ENCODE measurements around the gene OR2H1. TPM values are rescaled to one million over a fixed set of nuclear protein-coding genes. Genes with fewer than 3 reads are reported as not detected.

Gene OR2H1
- total RNA-seq, 1 experiment from 2014 or later: not detected

DNA sequence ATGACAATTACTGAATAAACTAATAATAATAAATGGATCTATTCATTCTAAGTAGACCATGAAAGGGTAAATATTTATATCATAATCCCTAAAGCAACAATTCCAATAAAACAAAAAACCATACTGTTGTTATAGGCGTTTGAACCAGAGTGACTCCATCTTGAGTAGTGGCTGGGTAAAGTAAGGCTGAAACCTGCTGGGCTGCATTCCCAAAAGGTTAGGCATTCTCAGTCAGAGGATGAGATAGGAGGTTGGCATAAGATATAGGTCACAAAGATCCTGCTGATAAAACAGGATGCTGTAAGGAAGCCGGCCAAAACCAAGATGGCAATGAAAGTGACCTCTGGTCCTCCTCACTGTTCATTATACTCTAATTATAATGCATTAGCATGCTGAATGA lies 8.3 kb downstream of the OR2H1 start:
- Mint-ChIP-seq H3K27ac (no peak overlapping the region), H3K4me1 (peaks cover 4% of the 10 kb centered on the region), H3K36me3 (no peaks in the 10 kb centered on the region), H3K27me3 (ENCODE audit: low read depth) (peaks cover 6% of the 10 kb centered on the region), H3K4me3 (no peak overlapping the region), H3K9me3 (peaks cover 6% of the 10 kb centered on the region)
- TF ChIP-seq, protein P1, sequence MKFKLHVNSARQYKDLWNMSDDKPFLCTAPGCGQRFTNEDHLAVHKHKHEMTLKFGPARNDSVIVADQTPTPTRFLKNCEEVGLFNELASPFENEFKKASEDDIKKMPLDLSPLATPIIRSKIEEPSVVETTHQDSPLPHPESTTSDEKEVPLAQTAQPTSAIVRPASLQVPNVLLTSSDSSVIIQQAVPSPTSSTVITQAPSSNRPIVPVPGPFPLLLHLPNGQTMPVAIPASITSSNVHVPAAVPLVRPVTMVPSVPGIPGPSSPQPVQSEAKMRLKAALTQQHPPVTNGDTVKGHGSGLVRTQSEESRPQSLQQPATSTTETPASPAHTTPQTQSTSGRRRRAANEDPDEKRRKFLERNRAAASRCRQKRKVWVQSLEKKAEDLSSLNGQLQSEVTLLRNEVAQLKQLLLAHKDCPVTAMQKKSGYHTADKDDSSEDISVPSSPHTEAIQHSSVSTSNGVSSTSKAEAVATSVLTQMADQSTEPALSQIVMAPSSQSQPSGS (CRISPR knock-in tag; IDR thresholded peaks at IDR 0.05; ENCODE audit: borderline replicate concordance, low read depth): no peak
- TF ChIP-seq OVOL2 (CRISPR knock-in tag; IDR thresholded peaks at IDR 0.05; ENCODE audit: borderline replicate concordance) (no peak), MXD4 (CRISPR knock-in tag; IDR thresholded peaks at IDR 0.05; ENCODE audit: borderline replicate concordance) (no peak), ZNF232 (CRISPR knock-in tag; IDR thresholded peaks at IDR 0.05) (no peak), HMGA2 (CRISPR knock-in tag; IDR thresholded peaks at IDR 0.05) (no peak), CBFB (CRISPR knock-in tag; IDR thresholded peaks at IDR 0.05; ENCODE audit: low read depth) (no peak), SOX15 (CRISPR knock-in tag; IDR thresholded peaks at IDR 0.05) (no peak), ZNF423 (CRISPR knock-in tag; IDR thresholded peaks at IDR 0.05) (no peak)
- TF ChIP-seq, protein P2, sequence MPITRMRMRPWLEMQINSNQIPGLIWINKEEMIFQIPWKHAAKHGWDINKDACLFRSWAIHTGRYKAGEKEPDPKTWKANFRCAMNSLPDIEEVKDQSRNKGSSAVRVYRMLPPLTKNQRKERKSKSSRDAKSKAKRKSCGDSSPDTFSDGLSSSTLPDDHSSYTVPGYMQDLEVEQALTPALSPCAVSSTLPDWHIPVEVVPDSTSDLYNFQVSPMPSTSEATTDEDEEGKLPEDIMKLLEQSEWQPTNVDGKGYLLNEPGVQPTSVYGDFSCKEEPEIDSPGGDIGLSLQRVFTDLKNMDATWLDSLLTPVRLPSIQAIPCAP (CRISPR knock-in tag; IDR thresholded peaks at IDR 0.05): no peak
- TF ChIP-seq, protein P3, sequence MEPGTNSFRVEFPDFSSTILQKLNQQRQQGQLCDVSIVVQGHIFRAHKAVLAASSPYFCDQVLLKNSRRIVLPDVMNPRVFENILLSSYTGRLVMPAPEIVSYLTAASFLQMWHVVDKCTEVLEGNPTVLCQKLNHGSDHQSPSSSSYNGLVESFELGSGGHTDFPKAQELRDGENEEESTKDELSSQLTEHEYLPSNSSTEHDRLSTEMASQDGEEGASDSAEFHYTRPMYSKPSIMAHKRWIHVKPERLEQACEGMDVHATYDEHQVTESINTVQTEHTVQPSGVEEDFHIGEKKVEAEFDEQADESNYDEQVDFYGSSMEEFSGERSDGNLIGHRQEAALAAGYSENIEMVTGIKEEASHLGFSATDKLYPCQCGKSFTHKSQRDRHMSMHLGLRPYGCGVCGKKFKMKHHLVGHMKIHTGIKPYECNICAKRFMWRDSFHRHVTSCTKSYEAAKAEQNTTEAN (CRISPR knock-in tag; IDR thresholded peaks at IDR 0.05): no peak
- TF ChIP-seq, protein P4, sequence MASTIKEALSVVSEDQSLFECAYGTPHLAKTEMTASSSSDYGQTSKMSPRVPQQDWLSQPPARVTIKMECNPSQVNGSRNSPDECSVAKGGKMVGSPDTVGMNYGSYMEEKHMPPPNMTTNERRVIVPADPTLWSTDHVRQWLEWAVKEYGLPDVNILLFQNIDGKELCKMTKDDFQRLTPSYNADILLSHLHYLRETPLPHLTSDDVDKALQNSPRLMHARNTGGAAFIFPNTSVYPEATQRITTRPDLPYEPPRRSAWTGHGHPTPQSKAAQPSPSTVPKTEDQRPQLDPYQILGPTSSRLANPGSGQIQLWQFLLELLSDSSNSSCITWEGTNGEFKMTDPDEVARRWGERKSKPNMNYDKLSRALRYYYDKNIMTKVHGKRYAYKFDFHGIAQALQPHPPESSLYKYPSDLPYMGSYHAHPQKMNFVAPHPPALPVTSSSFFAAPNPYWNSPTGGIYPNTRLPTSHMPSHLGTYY (CRISPR knock-in tag; IDR thresholded peaks at IDR 0.05): no peak
- TF ChIP-seq, protein P5, sequence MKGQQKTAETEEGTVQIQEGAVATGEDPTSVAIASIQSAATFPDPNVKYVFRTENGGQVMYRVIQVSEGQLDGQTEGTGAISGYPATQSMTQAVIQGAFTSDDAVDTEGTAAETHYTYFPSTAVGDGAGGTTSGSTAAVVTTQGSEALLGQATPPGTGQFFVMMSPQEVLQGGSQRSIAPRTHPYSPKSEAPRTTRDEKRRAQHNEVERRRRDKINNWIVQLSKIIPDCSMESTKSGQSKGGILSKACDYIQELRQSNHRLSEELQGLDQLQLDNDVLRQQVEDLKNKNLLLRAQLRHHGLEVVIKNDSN (CRISPR knock-in tag; IDR thresholded peaks at IDR 0.05): no peak
- TF ChIP-seq, protein P6, sequence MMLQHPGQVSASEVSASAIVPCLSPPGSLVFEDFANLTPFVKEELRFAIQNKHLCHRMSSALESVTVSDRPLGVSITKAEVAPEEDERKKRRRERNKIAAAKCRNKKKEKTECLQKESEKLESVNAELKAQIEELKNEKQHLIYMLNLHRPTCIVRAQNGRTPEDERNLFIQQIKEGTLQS (CRISPR knock-in tag; conservative IDR thresholded peaks at IDR 0.05): no peak
- CTCF ChIA-PET: no interaction called here
- DNase-seq (ENCODE audit: low spot score) (no peak), ATAC-seq (no peak)
- POLR2A ChIA-PET: no interaction called here

DNA sequence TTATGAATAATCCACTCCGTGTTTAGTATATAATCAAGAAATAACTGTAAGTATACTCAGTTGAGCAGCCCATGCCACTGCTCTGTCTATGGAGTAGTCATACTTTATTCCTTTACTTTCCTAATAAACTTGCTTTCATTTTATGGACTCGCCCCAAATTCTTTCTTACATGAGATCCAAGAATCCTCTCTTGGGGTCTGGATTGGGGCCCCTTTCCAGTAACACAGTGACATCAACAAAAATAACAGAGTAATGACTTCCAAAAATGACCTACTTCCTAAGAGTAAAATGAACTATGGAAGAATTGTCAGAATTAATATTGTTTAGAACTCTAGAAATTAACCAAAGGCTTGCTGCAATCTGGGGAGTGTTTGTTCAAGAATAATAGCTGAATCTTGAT lies 8.8 kb downstream of the OR2H1 start:
- ATAC-seq (no peak), DNase-seq (ENCODE audit: low spot score) (no peak)
- Mint-ChIP-seq H3K4me1 (peaks cover 4% of the 10 kb centered on the region), H3K27me3 (ENCODE audit: low read depth) (peaks cover 6% of the 10 kb centered on the region), H3K36me3 (no peaks in the 10 kb centered on the region), H3K4me3 (no peak overlapping the region), H3K9me3 (peaks cover 6% of the 10 kb centered on the region), H3K27ac (no peak overlapping the region)
- ChIA-PET CTCF (no interaction called here), POLR2A (no interaction called here)
- TF ChIP-seq ATF1 (CRISPR knock-in tag; IDR thresholded peaks at IDR 0.05) (no peak), ZNF416 (CRISPR knock-in tag; IDR thresholded peaks at IDR 0.05) (no peak), NR1H2 (CRISPR knock-in tag; IDR thresholded peaks at IDR 0.05) (no peak), ZNF121 (CRISPR knock-in tag; IDR thresholded peaks at IDR 0.05) (no peak), GRHL2 (CRISPR knock-in tag; IDR thresholded peaks at IDR 0.05; ENCODE audit: insufficient replicate concordance, severe bottlenecking) (no peak), NR3C1 (CRISPR knock-in tag; conservative IDR thresholded peaks at IDR 0.05; ENCODE audit: low read depth) (no peak), TEAD1 (CRISPR knock-in tag; IDR thresholded peaks at IDR 0.05) (no peak), JAZF1 (CRISPR knock-in tag; IDR thresholded peaks at IDR 0.05) (no peak)
- TF ChIP-seq, protein P7, sequence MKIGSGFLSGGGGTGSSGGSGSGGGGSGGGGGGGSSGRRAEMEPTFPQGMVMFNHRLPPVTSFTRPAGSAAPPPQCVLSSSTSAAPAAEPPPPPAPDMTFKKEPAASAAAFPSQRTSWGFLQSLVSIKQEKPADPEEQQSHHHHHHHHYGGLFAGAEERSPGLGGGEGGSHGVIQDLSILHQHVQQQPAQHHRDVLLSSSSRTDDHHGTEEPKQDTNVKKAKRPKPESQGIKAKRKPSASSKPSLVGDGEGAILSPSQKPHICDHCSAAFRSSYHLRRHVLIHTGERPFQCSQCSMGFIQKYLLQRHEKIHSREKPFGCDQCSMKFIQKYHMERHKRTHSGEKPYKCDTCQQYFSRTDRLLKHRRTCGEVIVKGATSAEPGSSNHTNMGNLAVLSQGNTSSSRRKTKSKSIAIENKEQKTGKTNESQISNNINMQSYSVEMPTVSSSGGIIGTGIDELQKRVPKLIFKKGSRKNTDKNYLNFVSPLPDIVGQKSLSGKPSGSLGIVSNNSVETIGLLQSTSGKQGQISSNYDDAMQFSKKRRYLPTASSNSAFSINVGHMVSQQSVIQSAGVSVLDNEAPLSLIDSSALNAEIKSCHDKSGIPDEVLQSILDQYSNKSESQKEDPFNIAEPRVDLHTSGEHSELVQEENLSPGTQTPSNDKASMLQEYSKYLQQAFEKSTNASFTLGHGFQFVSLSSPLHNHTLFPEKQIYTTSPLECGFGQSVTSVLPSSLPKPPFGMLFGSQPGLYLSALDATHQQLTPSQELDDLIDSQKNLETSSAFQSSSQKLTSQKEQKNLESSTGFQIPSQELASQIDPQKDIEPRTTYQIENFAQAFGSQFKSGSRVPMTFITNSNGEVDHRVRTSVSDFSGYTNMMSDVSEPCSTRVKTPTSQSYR (CRISPR knock-in tag; IDR thresholded peaks at IDR 0.05): no peak
- TF ChIP-seq, protein P8, sequence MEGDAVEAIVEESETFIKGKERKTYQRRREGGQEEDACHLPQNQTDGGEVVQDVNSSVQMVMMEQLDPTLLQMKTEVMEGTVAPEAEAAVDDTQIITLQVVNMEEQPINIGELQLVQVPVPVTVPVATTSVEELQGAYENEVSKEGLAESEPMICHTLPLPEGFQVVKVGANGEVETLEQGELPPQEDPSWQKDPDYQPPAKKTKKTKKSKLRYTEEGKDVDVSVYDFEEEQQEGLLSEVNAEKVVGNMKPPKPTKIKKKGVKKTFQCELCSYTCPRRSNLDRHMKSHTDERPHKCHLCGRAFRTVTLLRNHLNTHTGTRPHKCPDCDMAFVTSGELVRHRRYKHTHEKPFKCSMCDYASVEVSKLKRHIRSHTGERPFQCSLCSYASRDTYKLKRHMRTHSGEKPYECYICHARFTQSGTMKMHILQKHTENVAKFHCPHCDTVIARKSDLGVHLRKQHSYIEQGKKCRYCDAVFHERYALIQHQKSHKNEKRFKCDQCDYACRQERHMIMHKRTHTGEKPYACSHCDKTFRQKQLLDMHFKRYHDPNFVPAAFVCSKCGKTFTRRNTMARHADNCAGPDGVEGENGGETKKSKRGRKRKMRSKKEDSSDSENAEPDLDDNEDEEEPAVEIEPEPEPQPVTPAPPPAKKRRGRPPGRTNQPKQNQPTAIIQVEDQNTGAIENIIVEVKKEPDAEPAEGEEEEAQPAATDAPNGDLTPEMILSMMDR (IDR thresholded peaks at IDR 0.05): no peak

Measured in WTC11 (cell line).